ENCODE data around the gene PMEPA1.

DNA sequence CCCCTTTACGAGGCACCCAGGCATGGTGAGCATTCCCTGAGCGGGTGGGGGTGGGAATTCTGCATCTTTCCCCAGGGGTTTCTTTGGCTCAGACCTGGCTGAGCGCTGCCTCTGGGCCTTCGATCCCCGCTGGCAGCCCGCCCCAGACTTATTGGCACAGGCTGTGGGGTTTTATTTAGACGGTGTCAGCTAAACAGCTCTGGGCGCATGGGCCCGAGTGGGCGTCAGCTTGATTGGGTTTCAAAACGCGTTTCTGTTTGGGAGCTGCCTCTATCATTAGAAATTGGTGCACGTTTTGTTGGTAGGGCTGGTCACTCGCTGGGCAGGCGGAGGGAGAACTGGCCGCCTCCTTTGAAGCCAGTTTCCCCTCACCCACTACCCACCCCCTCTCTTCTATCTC, 21.0 kb downstream of the PMEPA1 start:
- no peak for TF ChIP-seq JUND (IDR thresholded peaks at IDR 0.05)
- TF ChIP-seq, protein P1, sequence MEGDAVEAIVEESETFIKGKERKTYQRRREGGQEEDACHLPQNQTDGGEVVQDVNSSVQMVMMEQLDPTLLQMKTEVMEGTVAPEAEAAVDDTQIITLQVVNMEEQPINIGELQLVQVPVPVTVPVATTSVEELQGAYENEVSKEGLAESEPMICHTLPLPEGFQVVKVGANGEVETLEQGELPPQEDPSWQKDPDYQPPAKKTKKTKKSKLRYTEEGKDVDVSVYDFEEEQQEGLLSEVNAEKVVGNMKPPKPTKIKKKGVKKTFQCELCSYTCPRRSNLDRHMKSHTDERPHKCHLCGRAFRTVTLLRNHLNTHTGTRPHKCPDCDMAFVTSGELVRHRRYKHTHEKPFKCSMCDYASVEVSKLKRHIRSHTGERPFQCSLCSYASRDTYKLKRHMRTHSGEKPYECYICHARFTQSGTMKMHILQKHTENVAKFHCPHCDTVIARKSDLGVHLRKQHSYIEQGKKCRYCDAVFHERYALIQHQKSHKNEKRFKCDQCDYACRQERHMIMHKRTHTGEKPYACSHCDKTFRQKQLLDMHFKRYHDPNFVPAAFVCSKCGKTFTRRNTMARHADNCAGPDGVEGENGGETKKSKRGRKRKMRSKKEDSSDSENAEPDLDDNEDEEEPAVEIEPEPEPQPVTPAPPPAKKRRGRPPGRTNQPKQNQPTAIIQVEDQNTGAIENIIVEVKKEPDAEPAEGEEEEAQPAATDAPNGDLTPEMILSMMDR (IDR thresholded peaks at IDR 0.05; ENCODE audit: low read depth, low read length, missing input control), result no peak
- TF ChIP-seq, protein P2, sequence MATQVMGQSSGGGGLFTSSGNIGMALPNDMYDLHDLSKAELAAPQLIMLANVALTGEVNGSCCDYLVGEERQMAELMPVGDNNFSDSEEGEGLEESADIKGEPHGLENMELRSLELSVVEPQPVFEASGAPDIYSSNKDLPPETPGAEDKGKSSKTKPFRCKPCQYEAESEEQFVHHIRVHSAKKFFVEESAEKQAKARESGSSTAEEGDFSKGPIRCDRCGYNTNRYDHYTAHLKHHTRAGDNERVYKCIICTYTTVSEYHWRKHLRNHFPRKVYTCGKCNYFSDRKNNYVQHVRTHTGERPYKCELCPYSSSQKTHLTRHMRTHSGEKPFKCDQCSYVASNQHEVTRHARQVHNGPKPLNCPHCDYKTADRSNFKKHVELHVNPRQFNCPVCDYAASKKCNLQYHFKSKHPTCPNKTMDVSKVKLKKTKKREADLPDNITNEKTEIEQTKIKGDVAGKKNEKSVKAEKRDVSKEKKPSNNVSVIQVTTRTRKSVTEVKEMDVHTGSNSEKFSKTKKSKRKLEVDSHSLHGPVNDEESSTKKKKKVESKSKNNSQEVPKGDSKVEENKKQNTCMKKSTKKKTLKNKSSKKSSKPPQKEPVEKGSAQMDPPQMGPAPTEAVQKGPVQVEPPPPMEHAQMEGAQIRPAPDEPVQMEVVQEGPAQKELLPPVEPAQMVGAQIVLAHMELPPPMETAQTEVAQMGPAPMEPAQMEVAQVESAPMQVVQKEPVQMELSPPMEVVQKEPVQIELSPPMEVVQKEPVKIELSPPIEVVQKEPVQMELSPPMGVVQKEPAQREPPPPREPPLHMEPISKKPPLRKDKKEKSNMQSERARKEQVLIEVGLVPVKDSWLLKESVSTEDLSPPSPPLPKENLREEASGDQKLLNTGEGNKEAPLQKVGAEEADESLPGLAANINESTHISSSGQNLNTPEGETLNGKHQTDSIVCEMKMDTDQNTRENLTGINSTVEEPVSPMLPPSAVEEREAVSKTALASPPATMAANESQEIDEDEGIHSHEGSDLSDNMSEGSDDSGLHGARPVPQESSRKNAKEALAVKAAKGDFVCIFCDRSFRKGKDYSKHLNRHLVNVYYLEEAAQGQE (IDR thresholded peaks at IDR 0.05), result no peak
